ENCODE data around the gene EML6. TPM values are rescaled to one million over a fixed set of nuclear protein-coding genes. Genes with fewer than 3 reads are reported as not detected.

Gene EML6
- total RNA-seq, 2 donors from 2014 or later, result 0.46 to 10.7 TPM

- 59% methylated on average over 3 of the region's 3 CpGs for WGBS
- Histone ChIP-seq H3K4me3 (no peak overlapping the region), H3K27me3 (replicated peaks; ENCODE audit: insufficient read depth) (no peaks in the 10 kb centered on the region), H3K9me3 (no peaks in the 10 kb centered on the region), H3K4me1 (replicated peaks) (peaks cover 3% of the 10 kb centered on the region), H3K36me3 (no peaks in the 10 kb centered on the region), H3K27ac (no peak overlapping the region)
- intact Hi-C loops (cut with DNase I), result no loop called here
- DNase-seq (ENCODE audit: low spot score), result no peak
- TF ChIP-seq POLR2A (IDR thresholded peaks at IDR 0.05), result no peak
These were observed 239.5 kb downstream of the EML6 start for GRCh38 chr2:54962935-54963440.

- Histone ChIP-seq H3K27ac (no peak overlapping the region), H3K27me3 (replicated peaks; ENCODE audit: insufficient read depth) (no peaks in the 10 kb centered on the region), H3K36me3 (no peaks in the 10 kb centered on the region), H3K9me3 (no peaks in the 10 kb centered on the region), H3K4me1 (replicated peaks) (peaks cover 3% of the 10 kb centered on the region), H3K4me3 (no peak overlapping the region)
- DNase-seq (ENCODE audit: low spot score), result no peak
- no peak for TF ChIP-seq POLR2A (IDR thresholded peaks at IDR 0.05)
- no peak for TF ChIP-seq CTCF (IDR thresholded peaks at IDR 0.05)
- TF ChIP-seq POLR2AphosphoS5 (IDR thresholded peaks at IDR 0.05), result no peak
- intact Hi-C loops (cut with DNase I), result no loop called here
- 88% methylated on average over 2 of the region's 2 CpGs for WGBS
These were observed 240.0 kb downstream of the EML6 start for GRCh38 chr2:54963476-54963875.

- intact Hi-C loops (cut with DNase I), result no loop called here
- no peak overlapping the region for H3K4me3 ChIP-seq
- TF ChIP-seq CTCF (IDR thresholded peaks at IDR 0.05), result no peak
- TF ChIP-seq POLR2AphosphoS5 (IDR thresholded peaks at IDR 0.05), result no peak
- no peak for TF ChIP-seq POLR2A (IDR thresholded peaks at IDR 0.05)
- H3K9me3 ChIP-seq, result no peaks in the 10 kb centered on the region
- DNase-seq (ENCODE audit: low spot score), result no peak
- 83% methylated on average over 8 of the region's 8 CpGs for WGBS
- H3K4me1 ChIP-seq (replicated peaks), result peaks cover 3% of the 10 kb centered on the region
- no peaks in the 10 kb centered on the region for H3K36me3 ChIP-seq
- H3K27me3 ChIP-seq (replicated peaks; ENCODE audit: insufficient read depth), result no peaks in the 10 kb centered on the region
- H3K27ac ChIP-seq, result no peak overlapping the region
These were observed 240.8 kb downstream of the EML6 start for GRCh38 chr2:54964271-54964670.

- WGBS, result 65% methylated on average over 4 of the region's 4 CpGs
- no peaks in the 10 kb centered on the region for H3K36me3 ChIP-seq
- intact Hi-C loops (cut with DNase I), result no loop called here
- H3K9me3 ChIP-seq, result no peaks in the 10 kb centered on the region
- no peaks in the 10 kb centered on the region for H3K27me3 ChIP-seq (replicated peaks; ENCODE audit: insufficient read depth)
- H3K27ac ChIP-seq, result no peak overlapping the region
- DNase-seq (ENCODE audit: low spot score), result no peak
- peaks cover 3% of the 10 kb centered on the region for H3K4me1 ChIP-seq (replicated peaks)
- no peak overlapping the region for H3K4me3 ChIP-seq
- TF ChIP-seq CTCF (IDR thresholded peaks at IDR 0.05), result no peak
- no peak for TF ChIP-seq POLR2AphosphoS5 (IDR thresholded peaks at IDR 0.05)
- no peak for TF ChIP-seq POLR2A (IDR thresholded peaks at IDR 0.05)
These were observed 241.4 kb downstream of the EML6 start for GRCh38 chr2:54964816-54965215.

GRCh38 chr2:54965425-54965824 lies 242.0 kb downstream of the EML6 start:
- Histone ChIP-seq H3K27me3 (replicated peaks; ENCODE audit: insufficient read depth) (no peaks in the 10 kb centered on the region), H3K4me3 (no peak overlapping the region), H3K27ac (no peak overlapping the region), H3K36me3 (no peaks in the 10 kb centered on the region), H3K9me3 (no peaks in the 10 kb centered on the region), H3K4me1 (replicated peaks) (peaks cover 3% of the 10 kb centered on the region)
- intact Hi-C loops (cut with DNase I), result no loop called here
- no peak for DNase-seq (ENCODE audit: low spot score)
- TF ChIP-seq POLR2AphosphoS5 (IDR thresholded peaks at IDR 0.05) (no peak), CTCF (IDR thresholded peaks at IDR 0.05) (no peak), POLR2A (IDR thresholded peaks at IDR 0.05) (no peak)
- 91% methylated on average over 6 of the region's 6 CpGs for WGBS
